Midbrain (tissue), 1 donor: Measurements from ENCODE around the gene YJU2.
"Not testable (repeated sequence)": the region's sequence is repeated elsewhere in the genome, so short reads cannot be mapped to it uniquely, and the experiment has no call there.

Experiments used
- DNase-seq: peaks from one replicate; lab custom pipeline; 2025; lab: John Stamatoyannopoulos, UW

YJU2 gene

GRCh38 chr19:4246767-4247593, at the start of gene YJU2:
Gene YJU2 (plus strand): TSS chr19:4247080. CDS start chr19:4247147, 67 bp downstream.
- DNase-seq: peak; percentile 94

DNA sequence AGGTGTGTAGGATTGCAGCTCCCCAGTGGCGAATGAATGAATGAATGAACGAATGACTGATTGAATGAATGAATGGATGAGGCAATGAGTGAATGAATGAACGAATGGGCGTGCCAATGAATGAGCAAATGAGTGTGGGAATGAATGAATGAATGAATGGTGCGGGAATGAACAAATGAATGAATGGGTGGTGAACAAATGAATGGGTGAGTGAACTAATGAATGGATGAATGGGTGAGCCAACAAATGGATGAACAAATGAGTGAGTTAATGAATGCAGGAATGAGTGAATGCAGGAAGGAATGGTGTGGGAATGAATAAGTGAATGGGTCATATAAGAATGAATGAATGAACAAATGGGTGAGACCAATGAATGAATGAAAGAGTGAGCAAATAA, 49.7 kb upstream of the YJU2 start:
- DNase-seq: no peak

- DNase-seq: no peak
Observed at GRCh38 chr19:4197625-4198466, 49.0 kb upstream of the YJU2 start.

GRCh38 chr19:4198467-4199126, 48.3 kb upstream of the YJU2 start:
- no peak for DNase-seq

- DNase-seq: no peak
Observed at GRCh38 chr19:4199699-4200293, 47.1 kb upstream of the YJU2 start.

DNA sequence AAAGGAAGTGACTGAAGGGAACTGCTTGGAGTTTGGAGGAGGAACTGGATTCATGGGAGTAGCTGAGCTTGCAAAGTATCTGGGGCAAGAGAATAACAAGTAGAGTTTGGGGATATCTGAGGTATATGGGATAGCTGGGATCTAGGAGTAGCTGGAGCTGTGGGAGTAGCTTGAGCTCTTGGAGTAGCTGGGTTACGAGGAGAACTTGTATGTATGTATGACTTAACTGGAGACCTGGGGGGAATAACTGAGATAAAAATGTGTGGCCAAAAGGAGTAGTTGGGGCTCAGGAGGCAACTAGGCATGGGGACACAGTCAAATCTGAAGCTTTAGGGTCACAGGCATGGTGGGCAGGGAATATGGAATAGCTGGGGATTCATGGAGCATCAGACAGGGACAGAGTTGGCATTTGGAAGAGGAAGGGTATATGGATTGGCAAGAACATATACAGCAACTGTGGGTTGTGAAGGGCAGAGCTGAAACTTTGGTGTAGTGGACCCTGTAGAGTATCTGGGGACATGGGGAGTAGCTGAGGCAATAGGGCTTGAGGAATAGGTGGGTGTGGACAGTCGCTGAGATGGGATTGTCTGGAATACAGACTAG, 45.8 kb upstream of the YJU2 start:
- no peak for DNase-seq

DNA sequence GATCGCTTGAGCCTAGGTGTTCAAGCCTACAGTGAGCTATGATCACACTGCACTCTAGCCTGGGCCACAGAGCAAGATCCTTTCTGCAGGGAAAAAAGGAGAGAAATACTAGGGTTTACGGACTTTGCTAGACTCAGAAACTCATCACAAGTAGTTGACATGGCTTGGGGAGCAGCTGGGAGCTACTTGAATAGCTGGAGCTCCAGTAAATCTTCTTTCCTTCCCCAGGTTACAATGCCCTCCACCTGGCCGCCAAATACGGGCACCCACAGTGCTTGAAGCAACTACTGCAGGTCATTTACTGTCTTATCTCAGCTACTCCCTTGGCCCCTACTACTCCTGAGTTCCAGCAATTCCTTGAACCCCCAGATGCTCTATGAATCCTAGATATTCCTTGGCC, 45.1 kb upstream of the YJU2 start:
- DNase-seq: no peak

GRCh38 chr19:4206818-4207484, 39.9 kb upstream of the YJU2 start:
- no peak for DNase-seq

- DNase-seq: no peak
Observed at GRCh38 chr19:4208385-4209094, 38.3 kb upstream of the YJU2 start.

- no peak for DNase-seq
Observed at GRCh38 chr19:4210166-4210731, 36.6 kb upstream of the YJU2 start.

DNA sequence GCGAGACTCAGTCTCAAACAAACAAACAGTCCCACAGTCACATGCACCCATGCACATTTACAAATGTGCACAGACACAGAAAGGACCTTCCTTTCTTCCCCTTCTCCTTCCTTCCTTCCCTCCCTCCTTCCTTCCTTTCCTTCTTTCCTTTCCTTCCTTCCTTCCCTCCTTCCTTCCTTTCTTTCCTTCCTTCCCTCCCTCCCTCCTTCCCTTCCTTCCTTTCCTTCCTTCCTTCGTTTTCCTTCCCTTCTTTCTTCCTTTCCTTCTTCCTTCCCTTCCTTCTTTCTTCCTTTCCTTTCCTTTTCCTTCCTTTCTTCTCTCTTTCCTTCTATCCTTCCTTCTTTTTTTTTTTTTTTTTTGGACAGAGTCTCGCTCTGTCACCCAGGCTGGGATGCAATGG, 33.8 kb upstream of the YJU2 start:
- no peak for DNase-seq

- DNase-seq: no peak
Observed at GRCh38 chr19:4215807-4216206, 31.1 kb upstream of the YJU2 start.

DNA sequence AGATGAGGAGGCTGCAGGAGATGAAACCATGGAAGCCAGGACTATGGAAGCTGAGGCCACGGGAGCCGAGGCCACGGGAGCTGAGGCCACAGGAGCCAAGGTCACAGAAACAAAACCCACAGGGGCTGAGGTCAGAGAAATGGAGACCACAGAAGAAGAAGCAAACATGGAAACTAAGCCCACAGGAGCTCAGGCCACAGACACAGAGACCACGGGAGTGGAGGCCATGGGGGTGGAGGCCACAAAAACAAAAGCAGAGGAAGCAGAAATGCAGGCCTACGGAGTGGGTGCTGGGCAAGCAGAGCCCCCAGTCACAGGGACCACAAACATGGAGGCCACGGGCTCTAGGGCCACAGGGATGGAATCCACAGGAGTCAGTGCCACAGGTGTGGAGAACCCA, 30.0 kb upstream of the YJU2 start:
- DNase-seq: no peak

- DNase-seq: no peak
Observed at GRCh38 chr19:4217429-4218264, 29.2 kb upstream of the YJU2 start.

DNA sequence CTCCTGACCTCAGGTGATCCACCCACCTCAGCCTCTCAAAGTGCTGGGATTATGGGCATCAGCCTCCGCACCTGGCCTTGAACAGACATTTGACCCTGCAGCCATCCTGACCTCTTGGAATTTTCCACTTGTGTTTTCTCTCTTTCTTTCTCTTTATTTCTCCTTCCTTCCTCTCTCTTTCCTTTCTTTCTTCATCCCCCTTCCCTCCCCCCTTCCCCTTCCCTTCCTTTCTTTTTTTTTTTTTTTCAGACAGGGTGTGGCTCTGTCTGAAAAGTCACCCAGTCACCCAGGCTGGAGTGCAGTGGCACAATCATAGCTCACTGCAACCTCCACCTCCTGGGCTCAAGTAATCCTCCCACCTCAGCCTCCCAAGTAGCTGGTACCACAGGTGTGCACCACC, 28.4 kb upstream of the YJU2 start:
- not testable (repeated sequence) for DNase-seq

DNA sequence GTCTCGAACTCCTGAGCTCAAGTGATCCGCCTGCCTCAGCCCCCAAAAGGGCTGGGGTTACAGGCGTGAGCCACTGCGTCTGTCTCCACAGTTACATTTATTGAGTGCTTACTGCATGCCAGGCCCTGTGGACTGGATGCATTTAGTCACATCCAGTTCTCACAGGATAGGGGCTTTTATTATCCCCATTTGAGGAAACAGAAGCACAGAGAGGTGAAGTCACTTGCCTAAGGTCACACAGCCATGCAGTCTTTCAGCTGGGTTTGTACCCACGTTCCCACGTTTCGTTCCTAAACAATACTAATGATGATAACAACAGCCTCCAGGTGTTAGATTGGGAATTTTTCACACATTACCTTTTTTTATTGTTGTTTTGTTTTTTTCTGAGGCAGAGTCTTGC, 26.7 kb upstream of the YJU2 start:
- no peak for DNase-seq

- DNase-seq: peak; percentile 41
Observed at GRCh38 chr19:4224470-4224869, 22.4 kb upstream of the YJU2 start.

DNA sequence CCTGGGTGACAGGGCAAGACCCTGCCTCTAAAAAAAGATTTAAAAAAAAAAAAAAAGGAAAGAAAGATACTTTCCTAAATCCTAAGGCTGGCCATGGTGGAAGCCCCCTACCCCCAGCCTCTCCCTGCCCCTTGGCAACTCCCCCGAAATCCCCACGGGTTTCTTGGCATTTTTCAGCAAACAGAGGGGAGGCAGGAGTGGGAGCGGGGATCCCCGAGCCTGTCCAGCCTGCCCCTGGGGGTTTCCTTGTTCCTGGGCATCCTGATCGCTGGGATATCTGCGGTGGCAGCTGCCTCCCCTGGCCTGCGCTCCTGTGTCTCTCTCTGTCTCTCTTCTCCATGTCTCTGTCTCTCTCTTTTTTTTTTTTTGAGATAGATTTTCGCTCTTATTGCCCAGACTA, 21.0 kb upstream of the YJU2 start:
- DNase-seq: no peak

DNA sequence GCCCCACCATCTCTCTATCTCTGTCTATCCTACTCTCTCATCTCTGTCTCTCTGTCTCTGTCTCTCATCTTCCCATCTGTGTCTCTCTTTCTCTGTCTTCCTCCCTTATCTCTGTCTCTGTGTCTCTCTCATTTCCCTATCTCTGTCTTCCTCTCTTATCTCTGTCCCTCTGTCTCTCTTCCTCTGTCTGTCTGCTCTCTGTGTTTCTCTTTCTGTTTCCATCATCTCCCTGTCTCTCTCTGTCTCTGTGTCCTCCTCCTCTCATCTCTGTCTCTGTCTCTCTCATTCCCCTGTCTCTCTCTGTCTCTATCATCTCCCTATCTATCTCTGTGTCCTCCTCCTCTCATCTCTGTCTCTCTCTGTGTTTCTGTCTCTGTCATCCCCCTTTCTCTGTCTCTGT, 19.1 kb upstream of the YJU2 start:
- DNase-seq: no peak
